HG02981 (cell line): Measurements from ENCODE around the gene RAB5B.
"Not testable (repeated sequence)": the region's sequence is repeated elsewhere in the genome, so short reads cannot be mapped to it uniquely, and the experiment has no call there.

ENCODE experiments used
- ATAC-seq: cut with Tn5 transposase; IDR thresholded peaks from one replicate; pipeline ENCODE4 v1.9.1; 2021; ENCODE audit warnings: mild to moderate bottlenecking, moderate library complexity; ENCODE audit not compliant: unreplicated experiment

RAB5B gene

GRCh38 chr12:55940065-55940732 lies 33.7 kb upstream of the RAB5B start:
- ATAC-seq: peak; percentile 94

- no peak for ATAC-seq
Observed at GRCh38 chr12:55942055-55942454, 31.8 kb upstream of the RAB5B start.

- ATAC-seq: no peak
Observed at GRCh38 chr12:55942577-55943136, 31.2 kb upstream of the RAB5B start.

GRCh38 chr12:55946553-55946952 lies 27.3 kb upstream of the RAB5B start:
- ATAC-seq: no peak

GRCh38 chr12:55955344-55955743 lies 18.5 kb upstream of the RAB5B start:
- ATAC-seq: no peak

- ATAC-seq: no peak
Observed at GRCh38 chr12:55955800-55956508, 17.9 kb upstream of the RAB5B start.

- ATAC-seq: no peak
Observed at GRCh38 chr12:55957106-55957859, 16.6 kb upstream of the RAB5B start.

GRCh38 chr12:55963760-55964159 lies 10.1 kb upstream of the RAB5B start:
- ATAC-seq: no peak

- no peak for ATAC-seq
Observed at GRCh38 chr12:55965240-55965639, 8.6 kb upstream of the RAB5B start.

- ATAC-seq: no peak
Observed at GRCh38 chr12:55965941-55966407, 7.9 kb upstream of the RAB5B start, which contains the start of gene PMEL. Gene PMEL (minus strand): TSS chr12:55966042. CDS start chr12:55966011, 31 bp downstream.

- ATAC-seq: peak; percentile 94
Observed at GRCh38 chr12:55966408-55967281, 7.2 kb upstream of the RAB5B start, which contains the start of gene CDK2. Gene CDK2 (plus strand): TSS chr12:55966830. CDS start chr12:55967009, 179 bp downstream.

GRCh38 chr12:55969356-55969755 lies 4.5 kb upstream of the RAB5B start:
- ATAC-seq: no peak

GRCh38 chr12:55970775-55971174 lies 3.1 kb upstream of the RAB5B start:
- ATAC-seq: no peak

- ATAC-seq: no peak
Observed at GRCh38 chr12:55972042-55972441, 1.8 kb upstream of the RAB5B start.

- no peak for ATAC-seq
Observed at GRCh38 chr12:55972456-55972855, 1.4 kb upstream of the RAB5B start.

- ATAC-seq: no peak
Observed at GRCh38 chr12:55972911-55973598, 823 bp upstream of the RAB5B start.

GRCh38 chr12:55974308-55974730 lies 441 bp downstream of the RAB5B start:
- peak; percentile 14 for ATAC-seq

- ATAC-seq: no peak
Observed at GRCh38 chr12:55978393-55978792, 4.5 kb downstream of the RAB5B start.

- no peak for ATAC-seq
Observed at GRCh38 chr12:55979069-55979468, 5.2 kb downstream of the RAB5B start.

GRCh38 chr12:55981882-55982281 lies 8.0 kb downstream of the RAB5B start:
- not testable (repeated sequence) for ATAC-seq
